Tibial nerve (tissue), 4 donors: ENCODE results near the gene PRIM2. TPM values are rescaled to one million over a fixed set of nuclear protein-coding genes. Genes with fewer than 3 reads are reported as not detected.
"Not testable (repeated sequence)": the region's sequence is repeated elsewhere in the genome, so short reads cannot be mapped to it uniquely, and the experiment has no call there.

Experiments used
- DNase-seq, 2 donors: peaks; one replicate each; pipeline ENCODE4 v3.0.0-alpha.2; 2019; ENCODE audit warnings: low spot score in 2 of 2
- H3K27ac ChIP-seq, 4 donors: fragments of 200-600 bp; sonication (generic) in 3 of 4; one replicate each; pipeline ENCODE4 v1.5.1; 2017 to 2019; ENCODE audit warnings: mild to moderate bottlenecking in 1 of 4
- H3K27me3 ChIP-seq, 2 donors: fragments of 200-600 bp; sonication (generic) in 1 of 2; one replicate each; pipeline versions ENCODE4 v1.5.1 to v1.6.0; 2017 to 2019
- H3K36me3 ChIP-seq, 3 donors: fragments of 200-600 bp; sonication (generic); one replicate each; pipeline ENCODE4 v1.5.1; 2018 to 2019
- H3K4me1 ChIP-seq, 4 donors: fragments of 200-600 bp; sonication (generic) in 3 of 4; one replicate each; pipeline ENCODE4 v1.5.1; 2017 to 2019
- H3K4me3 ChIP-seq, 4 donors: fragments of 200-600 bp; sonication (generic) in 3 of 4; one replicate each; pipeline ENCODE4 v1.5.1; 2017 to 2019; ENCODE audit warnings: mild to moderate bottlenecking in 1 of 4, moderate library complexity in 1 of 4
- H3K9me3 ChIP-seq, 4 donors: fragments of 200-600 bp; sonication (generic) in 3 of 4; one replicate each; pipeline ENCODE4 v1.5.1; 2017 to 2019
- EP300 ChIP-seq, 2 donors: sonication (generic); formaldehyde crosslinking; IDR thresholded peaks; one replicate each; pipeline ENCODE4 v1.6.1; 2017; ENCODE audit warnings: antibody characterized with exemption in 2 of 2, mild to moderate bottlenecking in 1 of 2
- POLR2A ChIP-seq, 2 donors: fragments of 450-650 bp; IDR thresholded peaks; one replicate each; pipeline ENCODE4 v1.6.1; 2017; ENCODE audit warnings: antibody characterized with exemption in 2 of 2, mild to moderate bottlenecking in 2 of 2, moderate library complexity in 2 of 2
- WGBS, 2 donors: methylation state at CpG; one replicate each; pipeline ENCODE4 v1.1.5; 2018; 5-methylcytosine and 5-hydroxymethylcytosine counted together
- total RNA-seq, 4 donors: library from RNA; depleted of rRNA; stranded (reverse); fragments of >200 nt; gene quantifications; one replicate each; pipeline ENCODE4 v1.1.0, GENCODE V29; 2016
- TF ChIP-seq, protein P1 (sequence below), 5 experiments: fragments of 200-600 bp in 3 of 5; fragments of 450-650 bp in 2 of 5; sonication (generic) in 3 of 5; IDR thresholded peaks; one replicate each; pipeline ENCODE4 v1.5.1; 2016 to 2019; ENCODE audit warnings: antibody characterized with exemption in 5 of 5, mild to moderate bottlenecking in 3 of 5, moderate library complexity in 2 of 5

PRIM2 gene
- total RNA-seq, 4 donors from 2014 or later, result 8.4 to 12.9 (median 10.0) TPM

DNA sequence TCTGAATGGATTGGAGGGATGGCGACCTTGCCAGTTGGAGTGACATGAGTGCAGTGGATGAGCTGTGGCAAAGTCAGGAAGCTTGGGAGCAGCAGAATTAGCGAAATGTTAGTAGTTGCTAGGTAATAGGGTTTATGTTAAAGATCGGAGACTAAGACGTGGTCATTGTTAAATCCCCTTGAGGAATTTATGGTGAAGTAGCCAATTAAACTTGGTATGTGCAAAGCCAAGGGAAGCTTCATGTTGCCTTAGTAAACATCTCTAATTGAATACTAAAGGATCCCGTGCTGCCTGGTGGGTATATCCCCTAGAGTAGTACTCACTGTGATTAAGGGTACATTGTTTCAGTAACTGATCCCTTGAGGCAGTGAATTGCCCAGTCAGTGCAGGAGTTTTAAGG is 106.0 kb downstream of the PRIM2 start:
- no peak for DNase-seq
- WGBS, 2 donors, result 69 to 71% methylated on average over 5 of the region's 5 CpGs
- Histone ChIP-seq H3K9me3 (no peaks in the 10 kb centered on the region), H3K27me3 (no peaks in the 10 kb centered on the region), H3K4me3 (no peak overlapping the region), H3K27ac (no peak overlapping the region), H3K36me3 (no peaks in the 10 kb centered on the region), H3K4me1 (no peaks in the 10 kb centered on the region)
- TF ChIP-seq EP300 (IDR thresholded peaks at IDR 0.05) (no peak), POLR2A (IDR thresholded peaks at IDR 0.05) (no peak)
- TF ChIP-seq, protein P1, sequence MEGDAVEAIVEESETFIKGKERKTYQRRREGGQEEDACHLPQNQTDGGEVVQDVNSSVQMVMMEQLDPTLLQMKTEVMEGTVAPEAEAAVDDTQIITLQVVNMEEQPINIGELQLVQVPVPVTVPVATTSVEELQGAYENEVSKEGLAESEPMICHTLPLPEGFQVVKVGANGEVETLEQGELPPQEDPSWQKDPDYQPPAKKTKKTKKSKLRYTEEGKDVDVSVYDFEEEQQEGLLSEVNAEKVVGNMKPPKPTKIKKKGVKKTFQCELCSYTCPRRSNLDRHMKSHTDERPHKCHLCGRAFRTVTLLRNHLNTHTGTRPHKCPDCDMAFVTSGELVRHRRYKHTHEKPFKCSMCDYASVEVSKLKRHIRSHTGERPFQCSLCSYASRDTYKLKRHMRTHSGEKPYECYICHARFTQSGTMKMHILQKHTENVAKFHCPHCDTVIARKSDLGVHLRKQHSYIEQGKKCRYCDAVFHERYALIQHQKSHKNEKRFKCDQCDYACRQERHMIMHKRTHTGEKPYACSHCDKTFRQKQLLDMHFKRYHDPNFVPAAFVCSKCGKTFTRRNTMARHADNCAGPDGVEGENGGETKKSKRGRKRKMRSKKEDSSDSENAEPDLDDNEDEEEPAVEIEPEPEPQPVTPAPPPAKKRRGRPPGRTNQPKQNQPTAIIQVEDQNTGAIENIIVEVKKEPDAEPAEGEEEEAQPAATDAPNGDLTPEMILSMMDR (IDR thresholded peaks at IDR 0.05), result no peak

- not testable (repeated sequence) for H3K27ac ChIP-seq, H3K27me3 ChIP-seq, H3K4me3 ChIP-seq, DNase-seq, H3K36me3 ChIP-seq, H3K9me3 ChIP-seq
- peaks cover 0 to 19% (median 10%) of the 10 kb centered on the region in 4 donors for H3K4me1 ChIP-seq
These were observed 114.3 kb downstream of the PRIM2 start for GRCh38 chr6:57431742-57432141.

- no peak for DNase-seq
- no peaks in the 10 kb centered on the region for H3K9me3 ChIP-seq
- no peak overlapping the region for H3K4me3 ChIP-seq
- no peaks in the 10 kb centered on the region for H3K27me3 ChIP-seq
- TF ChIP-seq, protein P1 (IDR thresholded peaks at IDR 0.05), result no peak
- TF ChIP-seq EP300 (IDR thresholded peaks at IDR 0.05), result no peak
- H3K36me3 ChIP-seq, result no peaks in the 10 kb centered on the region
- no peak overlapping the region for H3K27ac ChIP-seq
- WGBS, 2 donors, result 29 to 36% methylated on average over 2 of the region's 2 CpGs
- peaks cover 0 to 19% (median 10%) of the 10 kb centered on the region in 4 donors for H3K4me1 ChIP-seq
These were observed 114.7 kb downstream of the PRIM2 start for GRCh38 chr6:57432157-57432556.

DNA sequence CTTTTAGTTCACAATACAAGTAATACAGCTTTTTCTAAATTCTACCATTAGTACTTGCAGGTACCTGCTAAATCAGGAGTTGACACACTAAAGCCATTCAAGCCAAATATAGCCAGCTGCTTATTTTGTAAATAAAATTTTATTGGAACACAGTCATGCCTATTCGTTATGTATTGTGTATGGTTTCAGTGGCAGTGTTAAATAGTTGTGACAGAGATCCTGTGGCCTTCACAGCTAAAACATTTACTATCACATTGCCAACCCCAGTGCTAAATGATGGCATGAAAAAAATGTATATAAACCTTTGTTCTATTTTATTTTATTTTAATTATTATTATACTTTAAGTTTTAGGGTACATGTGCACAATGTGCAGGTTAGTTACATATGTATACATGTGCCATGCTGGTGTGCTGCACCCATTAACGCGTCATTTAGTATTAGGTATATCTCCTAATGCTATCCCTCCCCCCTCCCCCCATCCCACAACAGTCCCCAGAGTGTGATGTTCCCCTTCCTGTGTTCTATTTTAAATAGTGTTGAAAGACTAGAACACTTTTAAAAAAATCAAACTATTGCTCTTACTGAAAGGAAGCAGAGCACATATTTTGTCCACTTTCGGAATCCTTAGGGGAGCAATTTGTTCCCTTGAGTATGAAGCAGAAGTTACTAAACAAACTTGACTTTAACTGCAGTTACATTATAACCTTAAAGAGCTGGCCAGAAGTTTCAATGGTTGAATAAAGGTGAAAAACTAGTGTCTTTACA is 115.7 kb downstream of the PRIM2 start:
- H3K27ac ChIP-seq, result peak overlapping the region in 1 of 4 donors; percentile 23

DNA sequence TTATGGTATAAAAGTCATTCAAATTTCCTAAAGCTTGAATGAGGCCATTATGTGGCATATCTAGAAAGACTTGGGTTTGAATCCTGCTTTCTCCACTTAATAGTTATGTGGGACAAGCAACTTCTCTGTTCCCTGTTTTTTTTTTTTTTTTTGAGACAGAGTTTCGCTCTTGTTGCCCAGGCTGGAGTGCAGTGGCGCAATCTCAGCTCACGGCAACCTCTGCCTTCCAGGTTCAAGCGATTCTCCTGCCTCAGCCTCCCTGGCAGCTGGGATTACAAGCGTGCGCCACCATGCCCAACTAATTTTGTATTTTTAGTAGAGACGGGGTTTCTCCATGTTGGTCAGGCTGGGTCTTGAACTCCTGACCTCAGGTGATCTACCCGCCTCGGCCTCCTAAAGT is 116.4 kb downstream of the PRIM2 start:
- not testable (repeated sequence) for H3K36me3 ChIP-seq, H3K27me3 ChIP-seq, DNase-seq, H3K9me3 ChIP-seq, H3K4me3 ChIP-seq
- H3K4me1 ChIP-seq, result peaks cover 0 to 19% (median 10%) of the 10 kb centered on the region in 4 donors
- WGBS, 2 donors, result 91 to 96% methylated on average over 9 of the region's 9 CpGs
- H3K27ac ChIP-seq, result peak overlapping the region in 1 of 4 donors; percentile 13

More for the DNA sequence above, 115.7 kb downstream of the PRIM2 start:
- Histone ChIP-seq H3K36me3 (no peaks in the 10 kb centered on the region), H3K27me3 (no peaks in the 10 kb centered on the region), H3K9me3 (no peaks in the 10 kb centered on the region), H3K4me1 (peaks cover 0 to 19% (median 10%) of the 10 kb centered on the region in 4 donors), H3K4me3 (no peak overlapping the region)
- no peak for DNase-seq
- 69 to 73% methylated on average over 4 of the region's 4 CpGs for WGBS, 2 donors
- TF ChIP-seq POLR2A (IDR thresholded peaks at IDR 0.05) (no peak), EP300 (IDR thresholded peaks at IDR 0.05) (no peak)
- TF ChIP-seq, protein P1 (IDR thresholded peaks at IDR 0.05), result no peak

DNA sequence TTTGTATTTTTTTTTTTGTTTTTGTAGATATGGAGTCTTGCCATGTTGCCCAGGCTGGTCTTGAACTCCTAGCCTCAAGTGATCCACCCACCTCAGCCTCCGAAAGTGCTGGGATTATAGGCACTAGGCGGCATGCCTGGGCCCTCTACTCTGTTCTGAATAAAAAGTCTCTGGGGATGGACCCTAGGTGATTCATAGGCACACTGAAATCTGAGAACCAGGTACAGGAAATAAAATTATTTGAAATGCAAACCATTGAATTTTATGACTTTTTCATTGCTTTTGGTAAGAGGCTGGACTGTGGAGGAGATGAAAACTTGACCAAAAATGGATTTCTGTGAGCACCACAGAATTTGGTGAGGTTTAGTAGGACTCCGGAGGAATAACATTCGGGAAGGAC is 117.5 kb downstream of the PRIM2 start:
- WGBS, 2 donors, result 94 to 98% methylated on average over 4 of the region's 4 CpGs
- TF ChIP-seq POLR2A (IDR thresholded peaks at IDR 0.05) (no peak), EP300 (IDR thresholded peaks at IDR 0.05) (no peak)
- TF ChIP-seq, protein P1 (IDR thresholded peaks at IDR 0.05), result no peak
- no peaks in the 10 kb centered on the region for H3K27me3 ChIP-seq
- DNase-seq, result no peak
- H3K36me3 ChIP-seq, result no peaks in the 10 kb centered on the region
- no peak overlapping the region for H3K4me3 ChIP-seq
- no peaks in the 10 kb centered on the region for H3K9me3 ChIP-seq
- H3K27ac ChIP-seq, result no peak overlapping the region
- H3K4me1 ChIP-seq, result peaks cover 0 to 19% (median 10%) of the 10 kb centered on the region in 4 donors
